Measurements from ENCODE around the gene PLPPR3.

DNA sequence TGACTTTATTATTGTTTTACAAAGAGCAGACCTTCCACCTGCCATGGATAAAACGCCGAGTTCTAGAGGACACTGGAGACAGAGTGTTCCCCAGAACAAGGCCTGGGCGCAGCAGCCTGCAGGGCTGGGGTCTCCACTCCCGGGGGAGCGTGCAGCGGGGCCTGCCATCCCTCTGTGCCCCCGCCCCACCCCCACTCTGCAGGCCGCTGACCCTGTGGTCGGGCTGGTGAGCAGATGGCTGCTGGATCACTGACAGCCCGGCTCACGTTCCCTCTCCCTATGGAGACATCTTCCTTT lies 33.1 kb downstream of the PLPPR3 start:
- TF ChIP-seq CTCF (IDR thresholded peaks at IDR 0.05), result no peak
- no peak for TF ChIP-seq ZFX (IDR thresholded peaks at IDR 0.05; ENCODE audit: borderline replicate concordance)

All from 22Rv1 (cell line).